WTC11 (cell line): Measurements from ENCODE around the gene SYK. TPM values are rescaled to one million over a fixed set of nuclear protein-coding genes. Genes with fewer than 3 reads are reported as not detected.

Experiments used
- ATAC-seq: fragments of 200-7000 bp; cut with Tn5 transposase; 2 replicates; pipeline ENCODE4 v1.10.0; 2021; ENCODE audit warnings: mild to moderate bottlenecking, moderate library complexity
- CTCF ChIA-PET: fragments of 300-600 bp; sonication (Branson Sonifier 250); formaldehyde crosslinking; loops from one replicate; lab custom pipeline; 2021; ENCODE audit warnings: antibody characterized with exemption; lab: Charles Lee
- POLR2A ChIA-PET: fragments of 350-600 bp; sonication (Branson Sonifier 250); formaldehyde crosslinking; loops from one replicate; lab custom pipeline; 2021; ENCODE audit warnings: antibody characterized with exemption; lab: Charles Lee
- DNase-seq: peaks from one replicate; pipeline ENCODE4 v3.0.0; 2021; ENCODE audit warnings: low spot score
- H3K27ac Mint-ChIP-seq: 2 replicates; pipeline ENCODE4 v1.8.0; 2021; ENCODE audit warnings: mixed read lengths
- H3K27me3 Mint-ChIP-seq: 2 replicates; pipeline ENCODE4 v1.8.0; 2021; ENCODE audit warnings: low read depth, mild to moderate bottlenecking, moderate library complexity, mixed read lengths
- H3K36me3 Mint-ChIP-seq: 2 replicates; pipeline ENCODE4 v1.8.0; 2021; ENCODE audit warnings: mixed read lengths
- H3K4me1 Mint-ChIP-seq: 2 replicates; pipeline ENCODE4 v1.8.0; 2022; ENCODE audit warnings: mixed read lengths
- H3K4me3 Mint-ChIP-seq: 2 replicates; pipeline ENCODE4 v1.8.0; 2021; ENCODE audit warnings: mild to moderate bottlenecking, moderate library complexity, mixed read lengths
- H3K9me3 Mint-ChIP-seq: 2 replicates; pipeline ENCODE4 v1.8.0; 2021; ENCODE audit warnings: mixed read lengths
- AFF4 ChIP-seq: sonication (generic); formaldehyde crosslinking; IDR thresholded peaks from 2 replicates; pipeline ENCODE4 v1.8.1; 2023; ENCODE audit warnings: mild to moderate bottlenecking, missing genetic modification reagents, borderline replicate concordance
- CREB1 ChIP-seq: sonication (generic); formaldehyde crosslinking; IDR thresholded peaks from 2 replicates; pipeline ENCODE4 v1.8.0; 2023; ENCODE audit warnings: mild to moderate bottlenecking, missing genetic modification reagents
- E2F1 ChIP-seq: sonication (generic); formaldehyde crosslinking; IDR thresholded peaks from 2 replicates; pipeline ENCODE4 v1.8.0; 2022; ENCODE audit warnings: mild to moderate bottlenecking, missing genetic modification reagents
- EMX1 ChIP-seq: fragments of 250-450 bp; sonication (Bioruptor Pico); IDR thresholded peaks from 2 replicates; pipeline ENCODE4 v1.8.0; 2021; ENCODE audit warnings: mild to moderate bottlenecking
- ESRRA ChIP-seq: sonication (generic); formaldehyde crosslinking; IDR thresholded peaks from 2 replicates; pipeline ENCODE4 v1.8.1; 2022; ENCODE audit warnings: mild to moderate bottlenecking, missing genetic modification reagents, borderline replicate concordance
- FOXP1 ChIP-seq: sonication (generic); formaldehyde crosslinking; IDR thresholded peaks from 2 replicates; pipeline ENCODE4 v1.8.0; 2022; ENCODE audit warnings: missing genetic modification reagents, mild to moderate bottlenecking, moderate library complexity, borderline replicate concordance
- JUN ChIP-seq: sonication (generic); formaldehyde crosslinking; IDR thresholded peaks from 2 replicates; pipeline ENCODE4 v1.8.0; 2023; ENCODE audit warnings: mild to moderate bottlenecking, missing genetic modification reagents
- MYBL2 ChIP-seq: sonication (generic); formaldehyde crosslinking; IDR thresholded peaks from 2 replicates; pipeline ENCODE4 v1.8.1; 2023; ENCODE audit warnings: mild to moderate bottlenecking, moderate library complexity, missing genetic modification reagents
- NFE2L1 ChIP-seq: sonication (generic); formaldehyde crosslinking; IDR thresholded peaks from 2 replicates; pipeline ENCODE4 v1.8.1; 2023; ENCODE audit warnings: missing genetic modification reagents
- NR2C2 ChIP-seq: sonication (generic); formaldehyde crosslinking; IDR thresholded peaks from 2 replicates; pipeline ENCODE4 v1.8.0; 2022; ENCODE audit warnings: mild to moderate bottlenecking, missing genetic modification reagents
- SMAD3 ChIP-seq: sonication (generic); formaldehyde crosslinking; IDR thresholded peaks from 2 replicates; pipeline ENCODE4 v1.8.0; 2022; ENCODE audit warnings: missing genetic modification reagents, mild to moderate bottlenecking, borderline replicate concordance
- ZMAT4 ChIP-seq: fragments of 250-450 bp; sonication (Bioruptor Pico); IDR thresholded peaks from 2 replicates; pipeline ENCODE4 v1.9.0; 2021; ENCODE audit warnings: mild to moderate bottlenecking
- ZNF121 ChIP-seq: sonication (generic); formaldehyde crosslinking; IDR thresholded peaks from 2 replicates; pipeline ENCODE4 v1.8.0; 2023; ENCODE audit warnings: missing genetic modification reagents
- ZNF219 ChIP-seq: sonication (generic); formaldehyde crosslinking; IDR thresholded peaks from 2 replicates; pipeline ENCODE4 v1.8.0; 2023; ENCODE audit warnings: missing genetic modification reagents, mild to moderate bottlenecking, borderline replicate concordance
- ZNF317 ChIP-seq: sonication (generic); formaldehyde crosslinking; IDR thresholded peaks from 2 replicates; pipeline ENCODE4 v1.8.1; 2023; ENCODE audit warnings: low read depth, mild to moderate bottlenecking, moderate library complexity, missing genetic modification reagents, borderline replicate concordance
- ZNF396 ChIP-seq: fragments of 250-450 bp; sonication (Bioruptor Pico); IDR thresholded peaks from 2 replicates; pipeline ENCODE4 v1.8.0; 2021; ENCODE audit warnings: mild to moderate bottlenecking, moderate library complexity, borderline replicate concordance
- total RNA-seq: library from RNA; stranded (reverse); gene quantifications from 3 replicates; pipeline ENCODE4 v1.2.3, GENCODE V29; 2021
- TF ChIP-seq, protein P1 (sequence below): sonication (generic); formaldehyde crosslinking; IDR thresholded peaks from 2 replicates; pipeline ENCODE4 v1.8.0; 2023; ENCODE audit warnings: missing genetic modification reagents, mild to moderate bottlenecking, borderline replicate concordance
- TF ChIP-seq, protein P2 (sequence below): sonication (generic); formaldehyde crosslinking; IDR thresholded peaks from 2 replicates; pipeline ENCODE4 v1.8.1; 2022; ENCODE audit warnings: missing genetic modification reagents, borderline replicate concordance
- TF ChIP-seq, protein P3 (sequence below): sonication (generic); formaldehyde crosslinking; IDR thresholded peaks from 2 replicates; pipeline ENCODE4 v1.8.1; 2023; ENCODE audit warnings: mild to moderate bottlenecking, moderate library complexity, missing genetic modification reagents
- TF ChIP-seq, protein P4 (sequence below): sonication (generic); formaldehyde crosslinking; IDR thresholded peaks from 2 replicates; pipeline ENCODE4 v1.8.1; 2022; ENCODE audit warnings: low read depth, mild to moderate bottlenecking, moderate library complexity, missing genetic modification reagents, borderline replicate concordance

Gene SYK
- total RNA-seq, 1 experiment from 2014 or later, result 7.4 TPM

DNA sequence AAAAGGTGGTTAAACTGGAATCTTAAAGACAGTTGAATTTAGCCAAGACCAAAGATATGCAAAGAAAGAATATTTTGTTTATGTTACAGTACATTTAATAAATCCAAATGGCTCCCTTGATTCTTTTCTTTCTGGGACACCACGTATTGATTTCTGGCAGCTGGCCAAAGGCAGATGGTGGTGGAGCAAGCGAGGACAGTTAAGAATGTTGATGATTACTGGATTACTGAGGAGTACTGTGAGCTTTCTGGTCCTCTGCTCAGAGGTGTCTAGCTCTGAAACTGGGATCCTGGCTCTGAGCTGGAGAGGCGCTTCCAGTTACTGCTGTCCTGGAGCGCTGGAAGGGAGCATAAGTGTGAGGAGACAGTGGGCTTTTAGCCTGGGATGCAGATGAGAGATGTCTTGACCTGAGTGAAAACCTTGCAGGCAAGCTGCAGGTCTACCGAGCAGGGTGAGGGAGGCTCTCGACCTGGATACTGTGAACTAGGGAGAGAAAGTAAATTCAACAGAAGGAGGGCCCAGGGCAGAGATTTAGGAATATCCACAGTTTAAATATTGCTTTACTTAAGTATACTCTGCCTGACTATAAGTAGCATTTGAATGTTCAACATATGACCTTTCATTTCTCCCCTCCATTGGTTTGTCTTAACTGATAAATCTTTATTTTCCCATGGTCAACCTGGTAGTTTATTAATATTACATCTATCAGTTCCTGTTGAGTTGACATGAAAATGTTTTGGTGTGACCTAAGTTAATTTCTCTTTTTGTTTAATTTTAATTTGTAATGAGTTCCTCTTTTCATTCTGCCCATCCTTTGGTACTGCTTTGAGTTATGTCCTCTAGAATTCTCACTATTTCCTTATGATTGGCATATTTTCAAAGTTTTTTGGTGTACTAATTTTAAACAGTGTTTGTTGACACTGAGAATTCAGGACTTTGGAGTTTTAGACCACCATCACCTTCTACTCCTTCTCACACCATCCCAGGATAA is 3.7 kb downstream of the SYK start (continued):
- TF ChIP-seq, protein P1, sequence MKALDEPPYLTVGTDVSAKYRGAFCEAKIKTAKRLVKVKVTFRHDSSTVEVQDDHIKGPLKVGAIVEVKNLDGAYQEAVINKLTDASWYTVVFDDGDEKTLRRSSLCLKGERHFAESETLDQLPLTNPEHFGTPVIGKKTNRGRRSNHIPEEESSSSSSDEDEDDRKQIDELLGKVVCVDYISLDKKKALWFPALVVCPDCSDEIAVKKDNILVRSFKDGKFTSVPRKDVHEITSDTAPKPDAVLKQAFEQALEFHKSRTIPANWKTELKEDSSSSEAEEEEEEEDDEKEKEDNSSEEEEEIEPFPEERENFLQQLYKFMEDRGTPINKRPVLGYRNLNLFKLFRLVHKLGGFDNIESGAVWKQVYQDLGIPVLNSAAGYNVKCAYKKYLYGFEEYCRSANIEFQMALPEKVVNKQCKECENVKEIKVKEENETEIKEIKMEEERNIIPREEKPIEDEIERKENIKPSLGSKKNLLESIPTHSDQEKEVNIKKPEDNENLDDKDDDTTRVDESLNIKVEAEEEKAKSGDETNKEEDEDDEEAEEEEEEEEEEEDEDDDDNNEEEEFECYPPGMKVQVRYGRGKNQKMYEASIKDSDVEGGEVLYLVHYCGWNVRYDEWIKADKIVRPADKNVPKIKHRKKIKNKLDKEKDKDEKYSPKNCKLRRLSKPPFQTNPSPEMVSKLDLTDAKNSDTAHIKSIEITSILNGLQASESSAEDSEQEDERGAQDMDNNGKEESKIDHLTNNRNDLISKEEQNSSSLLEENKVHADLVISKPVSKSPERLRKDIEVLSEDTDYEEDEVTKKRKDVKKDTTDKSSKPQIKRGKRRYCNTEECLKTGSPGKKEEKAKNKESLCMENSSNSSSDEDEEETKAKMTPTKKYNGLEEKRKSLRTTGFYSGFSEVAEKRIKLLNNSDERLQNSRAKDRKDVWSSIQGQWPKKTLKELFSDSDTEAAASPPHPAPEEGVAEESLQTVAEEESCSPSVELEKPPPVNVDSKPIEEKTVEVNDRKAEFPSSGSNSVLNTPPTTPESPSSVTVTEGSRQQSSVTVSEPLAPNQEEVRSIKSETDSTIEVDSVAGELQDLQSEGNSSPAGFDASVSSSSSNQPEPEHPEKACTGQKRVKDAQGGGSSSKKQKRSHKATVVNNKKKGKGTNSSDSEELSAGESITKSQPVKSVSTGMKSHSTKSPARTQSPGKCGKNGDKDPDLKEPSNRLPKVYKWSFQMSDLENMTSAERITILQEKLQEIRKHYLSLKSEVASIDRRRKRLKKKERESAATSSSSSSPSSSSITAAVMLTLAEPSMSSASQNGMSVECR (CRISPR knock-in tag), result no peak
- TF ChIP-seq EMX1 (no peak), NR2C2 (CRISPR knock-in tag) (no peak), ZNF317 (CRISPR knock-in tag) (no peak)
- TF ChIP-seq, protein P2, sequence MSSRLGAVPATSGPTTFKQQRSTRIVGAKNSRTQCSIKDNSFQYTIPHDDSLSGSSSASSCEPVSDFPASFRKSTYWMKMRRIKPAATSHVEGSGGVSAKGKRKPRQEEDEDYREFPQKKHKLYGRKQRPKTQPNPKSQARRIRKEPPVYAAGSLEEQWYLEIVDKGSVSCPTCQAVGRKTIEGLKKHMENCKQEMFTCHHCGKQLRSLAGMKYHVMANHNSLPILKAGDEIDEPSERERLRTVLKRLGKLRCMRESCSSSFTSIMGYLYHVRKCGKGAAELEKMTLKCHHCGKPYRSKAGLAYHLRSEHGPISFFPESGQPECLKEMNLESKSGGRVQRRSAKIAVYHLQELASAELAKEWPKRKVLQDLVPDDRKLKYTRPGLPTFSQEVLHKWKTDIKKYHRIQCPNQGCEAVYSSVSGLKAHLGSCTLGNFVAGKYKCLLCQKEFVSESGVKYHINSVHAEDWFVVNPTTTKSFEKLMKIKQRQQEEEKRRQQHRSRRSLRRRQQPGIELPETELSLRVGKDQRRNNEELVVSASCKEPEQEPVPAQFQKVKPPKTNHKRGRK (CRISPR knock-in tag), result no peak
- TF ChIP-seq, protein P3, sequence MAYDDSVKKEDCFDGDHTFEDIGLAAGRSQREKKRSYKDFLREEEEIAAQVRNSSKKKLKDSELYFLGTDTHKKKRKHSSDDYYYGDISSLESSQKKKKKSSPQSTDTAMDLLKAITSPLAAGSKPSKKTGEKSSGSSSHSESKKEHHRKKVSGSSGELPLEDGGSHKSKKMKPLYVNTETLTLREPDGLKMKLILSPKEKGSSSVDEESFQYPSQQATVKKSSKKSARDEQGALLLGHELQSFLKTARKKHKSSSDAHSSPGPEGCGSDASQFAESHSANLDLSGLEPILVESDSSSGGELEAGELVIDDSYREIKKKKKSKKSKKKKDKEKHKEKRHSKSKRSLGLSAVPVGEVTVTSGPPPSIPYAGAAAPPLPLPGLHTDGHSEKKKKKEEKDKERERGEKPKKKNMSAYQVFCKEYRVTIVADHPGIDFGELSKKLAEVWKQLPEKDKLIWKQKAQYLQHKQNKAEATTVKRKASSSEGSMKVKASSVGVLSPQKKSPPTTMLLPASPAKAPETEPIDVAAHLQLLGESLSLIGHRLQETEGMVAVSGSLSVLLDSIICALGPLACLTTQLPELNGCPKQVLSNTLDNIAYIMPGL (CRISPR knock-in tag), result no peak

DNA sequence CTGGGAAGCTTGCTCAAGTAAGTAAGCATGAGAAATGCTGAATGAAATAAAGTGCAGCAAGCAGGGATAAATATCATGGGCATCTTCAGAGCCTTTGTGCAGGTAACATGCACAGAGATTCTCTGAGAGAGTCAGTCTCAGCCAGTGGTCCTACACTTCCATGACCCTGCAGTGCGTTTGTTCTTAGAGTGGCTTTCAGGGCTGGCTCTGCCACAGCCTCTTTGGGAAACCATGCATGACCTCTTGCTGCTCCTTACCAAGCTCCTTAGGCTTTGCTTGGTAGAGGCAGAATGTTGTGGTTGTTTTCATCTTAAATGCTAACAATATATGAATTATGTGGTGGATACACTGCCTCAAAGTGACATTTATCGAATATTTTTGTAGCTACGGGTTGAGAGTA is 5.4 kb downstream of the SYK start:
- H3K9me3 Mint-ChIP-seq, result no peaks in the 10 kb centered on the region
- no peak overlapping the region for H3K27ac Mint-ChIP-seq
- POLR2A ChIA-PET, result no interaction called here
- CTCF ChIA-PET, result interaction anchor here (1.4 kb wide), 1 partner anchor 9 kb away, joined by 3 read pairs; no protein-coding TSS in a partner anchor
- peaks cover 15% of the 10 kb centered on the region for H3K27me3 Mint-ChIP-seq
- no peaks in the 10 kb centered on the region for H3K36me3 Mint-ChIP-seq
- no peak for DNase-seq
- ATAC-seq, result no peak
- H3K4me1 Mint-ChIP-seq, result peaks cover 25% of the 10 kb centered on the region
- H3K4me3 Mint-ChIP-seq, result no peak overlapping the region
- no peak for TF ChIP-seq MYBL2
- no peak for TF ChIP-seq E2F1
- no peak for TF ChIP-seq CREB1
- TF ChIP-seq ZNF121 (CRISPR knock-in tag), result no peak
- no peak for TF ChIP-seq SMAD3 (CRISPR knock-in tag)
- no peak for TF ChIP-seq JUN (CRISPR knock-in tag)
- no peak for TF ChIP-seq NR2C2 (CRISPR knock-in tag)
- TF ChIP-seq ESRRA (CRISPR knock-in tag), result no peak
- TF ChIP-seq AFF4 (CRISPR knock-in tag), result no peak
- TF ChIP-seq ZNF396 (CRISPR knock-in tag), result no peak
- no peak for TF ChIP-seq NFE2L1
- no peak for TF ChIP-seq FOXP1
- no peak for TF ChIP-seq ZMAT4
- no peak for TF ChIP-seq ZNF219 (CRISPR knock-in tag)
- TF ChIP-seq, protein P4, sequence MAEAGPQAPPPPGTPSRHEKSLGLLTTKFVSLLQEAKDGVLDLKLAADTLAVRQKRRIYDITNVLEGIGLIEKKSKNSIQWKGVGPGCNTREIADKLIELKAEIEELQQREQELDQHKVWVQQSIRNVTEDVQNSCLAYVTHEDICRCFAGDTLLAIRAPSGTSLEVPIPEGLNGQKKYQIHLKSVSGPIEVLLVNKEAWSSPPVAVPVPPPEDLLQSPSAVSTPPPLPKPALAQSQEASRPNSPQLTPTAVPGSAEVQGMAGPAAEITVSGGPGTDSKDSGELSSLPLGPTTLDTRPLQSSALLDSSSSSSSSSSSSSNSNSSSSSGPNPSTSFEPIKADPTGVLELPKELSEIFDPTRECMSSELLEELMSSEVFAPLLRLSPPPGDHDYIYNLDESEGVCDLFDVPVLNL (CRISPR knock-in tag), result no peak
